ENCODE data around the gene GRIN2A. TPM values are rescaled to one million over a fixed set of nuclear protein-coding genes. Genes with fewer than 3 reads are reported as not detected.

The GRIN2A gene
- total and polyA plus RNA-seq, 2 donors (not counting 3 experiments of a cell fraction or from before 2014, with no cell fraction given): not detected

- H3K4me3 ChIP-seq (replicated peaks in 1 of 3; ENCODE audit: insufficient read depth in 1 of 3, low read depth in 1 of 3, low read length in 3 of 3): no peak overlapping the region
- TF ChIP-seq POLR2A (IDR thresholded peaks at IDR 0.05; ENCODE audit: low read depth, low read length): no peak
- TF ChIP-seq EZH2 (IDR thresholded peaks at IDR 0.05; ENCODE audit: borderline replicate concordance, low read depth, low read length, severe bottlenecking): no peak
- TF ChIP-seq GATA2 (IDR thresholded peaks at IDR 0.05; ENCODE audit: insufficient read depth, insufficient read length, low read depth, low read length): no peak
- TF ChIP-seq MYC (IDR thresholded peaks at IDR 0.05; ENCODE audit: low read depth, low read length): no peak
- no peak for TF ChIP-seq CTCF (IDR thresholded peaks at IDR 0.05; ENCODE audit: extremely low read depth in 1 of 2, insufficient read depth in 1 of 2, low read depth in 1 of 2, low read length in 2 of 2)
- TF ChIP-seq MAX (IDR thresholded peaks at IDR 0.05; ENCODE audit: insufficient read depth, insufficient read length): no peak
- no peak for TF ChIP-seq POLR2AphosphoS5 (IDR thresholded peaks at IDR 0.05; ENCODE audit: insufficient read depth, low read depth, low read length)
- TF ChIP-seq FOS (IDR thresholded peaks at IDR 0.05; ENCODE audit: borderline replicate concordance, insufficient read depth, low read length): no peak
- no peak for TF ChIP-seq JUN (IDR thresholded peaks at IDR 0.05; ENCODE audit: borderline replicate concordance, insufficient read depth, insufficient read length, low read depth)
- no peaks in the 10 kb centered on the region for H3K9me1 ChIP-seq (replicated peaks; ENCODE audit: control insufficient read depth, extremely low read depth, insufficient read depth, low read length)
- no peaks in the 10 kb centered on the region for H3K36me3 ChIP-seq (ENCODE audit: control insufficient read depth in 2 of 2, extremely low read depth in 1 of 2, insufficient read depth in 2 of 2, low read length in 2 of 2)
- dilution Hi-C loops (cut with MboI; ENCODE audit: extremely low pct_ligation_motif_present, low sequenced_read_pairs): no loop called here
- no peak overlapping the region for H3K27ac ChIP-seq (ENCODE audit: insufficient read depth, low read depth, low read length)
- intact Hi-C loops (cut with micrococcal nuclease): no loop called here
- no peaks in the 10 kb centered on the region for H3K79me2 ChIP-seq (ENCODE audit: control insufficient read depth, insufficient read depth, low read length)
- H3K27me3 ChIP-seq (ENCODE audit: control insufficient read depth in 2 of 2, insufficient read depth in 2 of 2, low read length in 2 of 2): no peaks in the 10 kb centered on the region
- no peak overlapping the region for H3K9ac ChIP-seq (replicated peaks; ENCODE audit: extremely low read depth, insufficient read depth, low read length)
- ChIA-PET POLR2A (no interaction called here), CTCF (no interaction called here)
- peaks cover 22% of the 10 kb centered on the region for H3K4me1 ChIP-seq (ENCODE audit: control insufficient read depth, extremely low read depth, insufficient read depth, low read length)
- H4K20me1 ChIP-seq (replicated peaks; ENCODE audit: control insufficient read depth, extremely low read depth, insufficient read depth, low read length): no peaks in the 10 kb centered on the region
- H2AFZ ChIP-seq (ENCODE audit: low read depth, low read length): no peak overlapping the region
- no peaks in the 10 kb centered on the region for H3K9me3 ChIP-seq (replicated peaks; ENCODE audit: control insufficient read depth, insufficient read depth, low read length)
- FAIRE-seq (no peak), DNase-seq (ENCODE audit: low read depth, low spot score) (no peak)
- no peak overlapping the region for H3K4me2 ChIP-seq (ENCODE audit: insufficient read depth, low read length)
- no TSS peak for BruUV-seq (replicated peaks)
Observed at GRCh38 chr16:9793623-9794022, 388.6 kb downstream of the GRIN2A start.
